Measurements from ENCODE around the gene CDC25A. TPM values are rescaled to one million over a fixed set of nuclear protein-coding genes. Genes with fewer than 3 reads are reported as not detected.

CDC25A gene
- total RNA-seq, 2 donors from 2014 or later: 0.33 TPM; not detected in 1

DNA sequence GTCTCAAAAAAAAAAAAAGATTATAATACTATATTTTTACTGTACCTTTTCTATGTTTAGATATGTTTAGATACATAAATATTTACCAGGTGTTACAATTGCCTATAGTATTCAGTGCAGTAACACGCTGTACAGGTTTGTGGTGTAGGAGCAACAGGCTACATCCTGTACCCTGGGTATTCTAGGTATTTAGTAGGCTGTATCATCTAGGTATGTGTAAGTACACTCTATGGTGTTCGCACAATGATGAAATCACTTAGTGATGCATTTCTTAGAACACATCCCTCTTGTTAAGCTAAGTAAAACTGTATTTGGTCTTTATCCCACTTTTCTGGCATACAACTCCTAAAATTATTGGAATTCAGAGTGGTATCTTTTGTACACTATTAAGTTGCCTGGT, 77.8 kb downstream of the CDC25A start:
- Histone ChIP-seq H3K36me3 (replicated peaks in 1 of 2; ENCODE audit: insufficient read depth in 1 of 2, low read depth in 2 of 2) (no peaks in the 10 kb centered on the region), H3K27ac (no peak overlapping the region), H3K9me3 (no peaks in the 10 kb centered on the region), H3K4me3 (no peak overlapping the region), H3K27me3 (no peaks in the 10 kb centered on the region), H3K4me1 (no peaks in the 10 kb centered on the region)
- DNase-seq: no peak
- TF ChIP-seq POLR2A (IDR thresholded peaks at IDR 0.05): no peak
- TF ChIP-seq, protein P1, sequence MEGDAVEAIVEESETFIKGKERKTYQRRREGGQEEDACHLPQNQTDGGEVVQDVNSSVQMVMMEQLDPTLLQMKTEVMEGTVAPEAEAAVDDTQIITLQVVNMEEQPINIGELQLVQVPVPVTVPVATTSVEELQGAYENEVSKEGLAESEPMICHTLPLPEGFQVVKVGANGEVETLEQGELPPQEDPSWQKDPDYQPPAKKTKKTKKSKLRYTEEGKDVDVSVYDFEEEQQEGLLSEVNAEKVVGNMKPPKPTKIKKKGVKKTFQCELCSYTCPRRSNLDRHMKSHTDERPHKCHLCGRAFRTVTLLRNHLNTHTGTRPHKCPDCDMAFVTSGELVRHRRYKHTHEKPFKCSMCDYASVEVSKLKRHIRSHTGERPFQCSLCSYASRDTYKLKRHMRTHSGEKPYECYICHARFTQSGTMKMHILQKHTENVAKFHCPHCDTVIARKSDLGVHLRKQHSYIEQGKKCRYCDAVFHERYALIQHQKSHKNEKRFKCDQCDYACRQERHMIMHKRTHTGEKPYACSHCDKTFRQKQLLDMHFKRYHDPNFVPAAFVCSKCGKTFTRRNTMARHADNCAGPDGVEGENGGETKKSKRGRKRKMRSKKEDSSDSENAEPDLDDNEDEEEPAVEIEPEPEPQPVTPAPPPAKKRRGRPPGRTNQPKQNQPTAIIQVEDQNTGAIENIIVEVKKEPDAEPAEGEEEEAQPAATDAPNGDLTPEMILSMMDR (IDR thresholded peaks at IDR 0.05): no peak
- intact Hi-C loops (cut with DNase I): no loop called here
- no peak for ATAC-seq
- 96 to 100% methylated on average over 2 of the region's 2 CpGs for WGBS, 2 donors

DNA sequence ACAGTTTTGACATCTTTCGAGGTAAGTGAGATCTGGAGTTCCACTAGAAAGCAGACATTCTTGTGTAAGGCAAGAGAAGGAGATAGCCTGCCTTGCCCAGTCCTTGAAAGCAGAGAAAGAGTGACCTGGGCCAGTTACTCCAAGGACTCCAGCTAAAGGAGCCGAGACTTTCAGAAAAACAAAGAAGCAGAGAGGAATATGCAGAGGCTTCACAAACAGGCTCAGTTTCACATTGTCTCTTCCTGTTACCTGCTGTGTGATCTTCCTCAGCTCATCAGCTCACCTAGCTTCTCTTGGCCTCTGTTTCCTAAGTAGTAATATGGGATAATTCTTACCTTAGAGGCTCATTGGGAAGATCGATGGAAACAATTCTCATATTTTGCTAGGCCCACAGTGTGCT, 81.0 kb downstream of the CDC25A start:
- no peak for ATAC-seq
- no peak overlapping the region for H3K4me3 ChIP-seq
- H3K4me1 ChIP-seq: no peaks in the 10 kb centered on the region
- no peak for DNase-seq
- intact Hi-C loops (cut with DNase I): no loop called here
- H3K36me3 ChIP-seq (replicated peaks in 1 of 2; ENCODE audit: insufficient read depth in 1 of 2, low read depth in 2 of 2): no peaks in the 10 kb centered on the region
- no peak overlapping the region for H3K27ac ChIP-seq
- 72 to 73% methylated on average over 3 of the region's 3 CpGs for WGBS, 2 donors
- H3K27me3 ChIP-seq: no peaks in the 10 kb centered on the region
- no peaks in the 10 kb centered on the region for H3K9me3 ChIP-seq
- TF ChIP-seq POLR2A (IDR thresholded peaks at IDR 0.05): no peak
- TF ChIP-seq, protein P1 (IDR thresholded peaks at IDR 0.05): no peak

MicroRNAs within 50 kb of the gene (microRNA counts, 767-probe panel; counts per million panel counts)
- 0 to 736 counts per million in 2 donors for microRNA hsa-miR-4443

Small RNAs within 50 kb of the gene (microRNA-seq; reads per million reads assigned to microRNA genes)
- gene MIR4443 (ENCODE audit: borderline number of aligned reads in 2 of 2, borderline replicate concordance in 2 of 2): 5.6 to 8.1 reads per million in 2 donors

Small RNAs within 50 kb of the gene (small RNA-seq; reads per million reads assigned to genes)
- gene MIR4443 (1.1 reads per million, percentile 45 among the genes with 10 or more reads in this experiment), gene NDUFB1P1 (not detected), gene RNU7-128P (not detected), gene SNRPFP4 (not detected)

Other genes starting within 250 kb of the CDC25A start
- 100 to 1,000 TPM in 1 of 2 donors, 10 to 100 TPM in 1; 70.6 to 101 TPM for gene MAP4, start 172.0 kb downstream of the CDC25A start, total RNA-seq
- not detected for gene CAMP, start 35.1 kb upstream of the CDC25A start, total RNA-seq
- gene ZNF589, start 52.7 kb upstream of the CDC25A start, total RNA-seq: 10 to 100 TPM in 1 of 2 donors, 1 to 10 TPM in 1; 8.6 to 40.9 TPM
- gene NME6, start 113.0 kb upstream of the CDC25A start, total RNA-seq: 10 to 100 TPM; 22.1 to 33.9 TPM
- gene SPINK8, start 145.2 kb upstream of the CDC25A start, total RNA-seq: not detected
- 10 to 100 TPM in 1 of 2 donors, 1 to 10 TPM in 1; 3.4 to 23.7 TPM for gene FBXW12, start 183.8 kb upstream of the CDC25A start, total RNA-seq
- 100 to 1,000 TPM; 118 to 311 TPM for gene PLXNB1, start 241.7 kb upstream of the CDC25A start, total RNA-seq

Measured in body of pancreas (tissue), 4 donors.